A549 (cell line): ENCODE data around the gene DNAH1. TPM values are rescaled to one million over a fixed set of nuclear protein-coding genes. Genes with fewer than 3 reads are reported as not detected.

Experiments used
- ATAC-seq, 2 experiments: fragments of 200-7000 bp in 1 of 2; fragments of >200 bp in 1 of 2; cut with Nextera tagmentation in 1 of 2; cut with Tn5 transposase in 1 of 2; 3 replicates each; pipeline versions ENCODE4 v1.8.0 to v1.9.1; 2018 to 2020; ENCODE audit warnings: mild to moderate bottlenecking in 1 of 2, moderate library complexity in 1 of 2
- CTCF ChIA-PET: fragments of 300-600 bp; sonication (Branson Sonifier 250); formaldehyde crosslinking; extraction: SDS; loops from one replicate; lab custom pipeline; 2021; ENCODE audit warnings: antibody characterized with exemption, inconsistent platforms; lab: Yijun Ruan, JAX
- POLR2A ChIA-PET: fragments of 350-600 bp; formaldehyde crosslinking; extraction: SDS; loops from one replicate; lab custom pipeline; 2021; ENCODE audit warnings: antibody characterized with exemption, inconsistent platforms; lab: Yijun Ruan, JAX
- DNase-seq, 2 experiments: peaks; one replicate each; pipeline versions ENCODE4 v3.0.0 to v3.0.0-alpha.2; 2011 to 2016; ENCODE audit warnings: low read depth in 1 of 2, low spot score in 1 of 2
- FAIRE-seq: peaks from 2 replicates; lab custom pipeline; 2011; peaks lifted over from hg19 to GRCh38; lab: Jason Lieb, UNC
- H3K27ac ChIP-seq, 2 experiments: fragments of >200 bp; sonication (Bioruptor Twin); formaldehyde crosslinking; 3 replicates each; pipeline ENCODE4 v1.5.1; 2016 to 2017
- H3K4me1 ChIP-seq: fragments of >200 bp; sonication (Bioruptor Twin); formaldehyde crosslinking; 3 replicates; pipeline ENCODE4 v1.6.1; 2016
- H3K4me2 ChIP-seq: fragments of >200 bp; sonication (Bioruptor Twin); formaldehyde crosslinking; 3 replicates; pipeline ENCODE4 v1.6.1; 2016
- H3K4me3 ChIP-seq: fragments of >200 bp; sonication (Bioruptor Twin); formaldehyde crosslinking; 3 replicates; pipeline ENCODE4 v1.5.1; 2016
- H3K9me3 ChIP-seq: fragments of >200 bp; sonication (Bioruptor Twin); formaldehyde crosslinking; 3 replicates; pipeline ENCODE4 v1.6.1; 2016
- CBX8 ChIP-seq: fragments of 200-600 bp; sonication (generic); IDR thresholded peaks from 2 replicates; pipeline ENCODE4 v1.6.1; 2016
- CHD4 ChIP-seq: fragments of 200-600 bp; sonication (generic); IDR thresholded peaks from 2 replicates; pipeline ENCODE4 v1.6.1; 2016; ENCODE audit warnings: antibody characterized with exemption, mild to moderate bottlenecking, borderline replicate concordance
- E2F6 ChIP-seq: IDR thresholded peaks from 2 replicates; pipeline ENCODE4 v1.6.1; 2012; ENCODE audit warnings: low read depth, borderline replicate concordance
- EHF ChIP-seq: fragments of 250-450 bp; sonication (Bioruptor Pico); IDR thresholded peaks from 2 replicates; pipeline ENCODE4 v1.5.0; 2020; ENCODE audit warnings: mild to moderate bottlenecking
- EHMT2 ChIP-seq: fragments of 200-600 bp; sonication (generic); IDR thresholded peaks from 2 replicates; pipeline ENCODE4 v1.6.1; 2016; ENCODE audit warnings: antibody characterized with exemption, low read depth, mild to moderate bottlenecking, moderate library complexity
- EP300 ChIP-seq, 2 experiments: fragments of >200 bp; sonication (Bioruptor Twin); formaldehyde crosslinking; IDR thresholded peaks; 2 replicates in 1 of 2; 3 replicates in 1 of 2; pipeline ENCODE4 v1.6.1; 2016 to 2017
- FOSL2 ChIP-seq, 2 experiments: fragments of 450-650 bp in 1 of 2; fragments of >200 bp in 1 of 2; sonication (Bioruptor Twin) in 1 of 2; formaldehyde crosslinking; IDR thresholded peaks; 2 replicates each; pipeline versions ENCODE4 v1.5.0 to v1.6.1; 2016 to 2020; ENCODE audit warnings: mild to moderate bottlenecking in 1 of 2, moderate library complexity in 1 of 2
- HES2 ChIP-seq: fragments of >200 bp; sonication (Bioruptor Twin); formaldehyde crosslinking; IDR thresholded peaks from 2 replicates; pipeline ENCODE4 v1.6.1; 2016
- HOXB5 ChIP-seq: fragments of 250-450 bp; sonication (Bioruptor Pico); IDR thresholded peaks from 2 replicates; pipeline ENCODE4 v1.5.0; 2020; ENCODE audit warnings: mild to moderate bottlenecking, moderate library complexity
- JUNB ChIP-seq: fragments of >200 bp; sonication (Bioruptor Twin); formaldehyde crosslinking; IDR thresholded peaks from 2 replicates; pipeline ENCODE4 v1.6.1; 2016
- KDM5A ChIP-seq: fragments of 200-600 bp; sonication (generic); IDR thresholded peaks from 2 replicates; pipeline ENCODE4 v1.6.1; 2016; ENCODE audit warnings: antibody characterized with exemption, mild to moderate bottlenecking
- MAX ChIP-seq: IDR thresholded peaks from 2 replicates; pipeline ENCODE4 v1.6.1; 2012
- NFE2L2 ChIP-seq: fragments of 150-350 bp; conservative IDR thresholded peaks from 2 replicates; pipeline ENCODE4 v1.6.1; 2014; ENCODE audit warnings: low read length
- NPAS2 ChIP-seq: fragments of 250-450 bp; sonication (Bioruptor Pico); IDR thresholded peaks from 2 replicates; pipeline ENCODE4 v1.8.0; 2022; ENCODE audit warnings: mild to moderate bottlenecking, moderate library complexity, borderline replicate concordance
- NR3C1 ChIP-seq: fragments of >200 bp; sonication (Bioruptor Twin); formaldehyde crosslinking; IDR thresholded peaks from 3 replicates; pipeline ENCODE4 v1.6.1; 2017
- PBX3 ChIP-seq: IDR thresholded peaks from 2 replicates; pipeline ENCODE4 v1.6.1; 2012
- POLR2AphosphoS2 ChIP-seq: conservative IDR thresholded peaks from 2 replicates; pipeline ENCODE4 v1.6.1; 2012; ENCODE audit warnings: low read length, improper control_type of control experiment, inconsistent platforms
- SMC3 ChIP-seq: fragments of >200 bp; sonication (Bioruptor Twin); formaldehyde crosslinking; IDR thresholded peaks from 3 replicates; pipeline ENCODE4 v1.6.1; 2018; ENCODE audit warnings: inconsistent platforms
- TP53 ChIP-seq: fragments of 250-450 bp; sonication (Bioruptor Pico); IDR thresholded peaks from 2 replicates; pipeline ENCODE4 v1.5.0; 2021; ENCODE audit warnings: mild to moderate bottlenecking, moderate library complexity
- USF2 ChIP-seq: fragments of 450-650 bp; IDR thresholded peaks from 2 replicates; pipeline ENCODE4 v1.6.1; 2014; ENCODE audit warnings: antibody characterized with exemption
- WGBS: methylation state at CpG from one replicate; pipeline ENCODE4 v1.1.6; 2017; ENCODE audit errors: missing lambda C conversion rate; 5-methylcytosine and 5-hydroxymethylcytosine counted together
- polyA plus RNA-seq, 4 experiments: library from polyadenylated mRNA; depleted of rRNA in 3 of 4; stranded (reverse); fragments of >200 nt; fragmentation: RNase III in 1 of 4; extraction: RNeasy Plus Mini Kit Qiagen cat#74134 plus additional on column Dnase treatment in 1 of 4; gene quantifications; 2 replicates in 3 of 4; 3 replicates in 1 of 4; pipeline ENCODE4 v1.2.3, GENCODE V29; 2011 to 2017
- TF ChIP-seq, protein P1 (sequence below): fragments of 250-450 bp; sonication (Bioruptor Pico); IDR thresholded peaks from 2 replicates; pipeline ENCODE4 v1.5.0; 2021; ENCODE audit warnings: mild to moderate bottlenecking, moderate library complexity, borderline replicate concordance

Gene DNAH1
- polyA plus RNA-seq, 2 of the 4 experiments (the other 2 are of a cell fraction), result 0.65 to 1.6 TPM

- FAIRE-seq, result no peak
- POLR2A ChIA-PET, result no interaction called here
- no peak overlapping the region for H3K4me3 ChIP-seq
Measured at GRCh38 chr3:52440249-52440551, 124.1 kb downstream of the DNAH1 start.

DNA sequence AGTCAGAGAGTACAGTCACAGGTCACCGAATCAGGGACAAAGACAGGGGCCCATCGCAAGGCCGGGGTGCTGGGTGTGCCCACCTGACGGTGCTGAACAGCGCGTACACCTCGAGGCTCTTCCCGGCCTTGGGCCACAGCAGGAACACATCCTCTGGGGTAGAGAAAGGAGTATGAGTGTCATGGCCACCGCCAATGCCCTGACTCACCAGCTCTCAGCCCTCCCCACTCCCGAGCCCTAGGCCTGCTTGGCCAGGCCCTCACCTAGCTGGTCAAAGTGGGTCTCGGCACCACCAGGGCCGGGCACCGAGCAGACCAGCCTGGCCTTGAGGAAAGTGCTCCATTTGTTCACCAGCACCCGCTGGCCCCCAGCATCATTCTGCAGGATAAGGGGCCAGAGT lies 124.6 kb downstream of the DNAH1 start:
- POLR2A ChIA-PET, result no interaction called here
- Histone ChIP-seq H3K9me3 (no peaks in the 10 kb centered on the region), H3K4me2 (no peak overlapping the region), H3K4me1 (no peaks in the 10 kb centered on the region), H3K4me3 (no peak overlapping the region), H3K27ac (no peak overlapping the region)
- FAIRE-seq (no peak), ATAC-seq (no peak), DNase-seq (no peak)
- CTCF ChIA-PET, result interaction anchor here (14.4 kb wide), 1 partner anchor 11 kb away, joined by 351 read pairs; no protein-coding TSS in a partner anchor
- TF ChIP-seq TP53 (CRISPR knock-in tag) (no peak), EP300 (IDR thresholded peaks at IDR 0.05) (no peak), USF2 (no peak), NFE2L2 (no peak), JUNB (no peak), EHMT2 (no peak), SMC3 (no peak), KDM5A (no peak), E2F6 (no peak), POLR2AphosphoS2 (no peak), MAX (no peak), HES2 (no peak), CBX8 (no peak), PBX3 (no peak), HOXB5 (CRISPR knock-in tag) (no peak), EHF (no peak), NR3C1 (no peak), FOSL2 (IDR thresholded peaks at IDR 0.05) (no peak), FOSL2 (CRISPR knock-in tag; IDR thresholded peaks at IDR 0.05) (no peak), CHD4 (no peak)
- TF ChIP-seq, protein P1, sequence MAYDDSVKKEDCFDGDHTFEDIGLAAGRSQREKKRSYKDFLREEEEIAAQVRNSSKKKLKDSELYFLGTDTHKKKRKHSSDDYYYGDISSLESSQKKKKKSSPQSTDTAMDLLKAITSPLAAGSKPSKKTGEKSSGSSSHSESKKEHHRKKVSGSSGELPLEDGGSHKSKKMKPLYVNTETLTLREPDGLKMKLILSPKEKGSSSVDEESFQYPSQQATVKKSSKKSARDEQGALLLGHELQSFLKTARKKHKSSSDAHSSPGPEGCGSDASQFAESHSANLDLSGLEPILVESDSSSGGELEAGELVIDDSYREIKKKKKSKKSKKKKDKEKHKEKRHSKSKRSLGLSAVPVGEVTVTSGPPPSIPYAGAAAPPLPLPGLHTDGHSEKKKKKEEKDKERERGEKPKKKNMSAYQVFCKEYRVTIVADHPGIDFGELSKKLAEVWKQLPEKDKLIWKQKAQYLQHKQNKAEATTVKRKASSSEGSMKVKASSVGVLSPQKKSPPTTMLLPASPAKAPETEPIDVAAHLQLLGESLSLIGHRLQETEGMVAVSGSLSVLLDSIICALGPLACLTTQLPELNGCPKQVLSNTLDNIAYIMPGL (CRISPR knock-in tag), result no peak
- WGBS, result 81% methylated on average over 9 of the region's 14 CpGs

More at GRCh38 chr3:52440249-52440551, 124.1 kb downstream of the DNAH1 start:
- no peak for ATAC-seq
- no peaks in the 10 kb centered on the region for H3K9me3 ChIP-seq
- no CpG with 5 or more reads among the region's 12 CpGs for WGBS
- DNase-seq, result no peak
- no peaks in the 10 kb centered on the region for H3K4me1 ChIP-seq
- TF ChIP-seq, protein P1 (CRISPR knock-in tag), result no peak
- TF ChIP-seq NPAS2 (CRISPR knock-in tag) (no peak), JUNB (no peak)
- H3K27ac ChIP-seq, result no peak overlapping the region
- CTCF ChIA-PET, result interaction anchor here (3.6 kb wide), 1 partner anchor 12 kb away, joined by 17 read pairs; no protein-coding TSS in a partner anchor
- H3K4me2 ChIP-seq, result no peak overlapping the region
